Myocyte (in vitro differentiated cells): ENCODE measurements around the gene RNF175. TPM values are rescaled to one million over a fixed set of nuclear protein-coding genes. Genes with fewer than 3 reads are reported as not detected.

Experiments
- DNase-seq: peaks from one replicate; pipeline ENCODE4 v3.0.0-alpha.2; 2012; ENCODE audit warnings: low read depth
- total RNA-seq: library from RNA; depleted of rRNA; stranded (reverse); fragments of >200 nt; gene quantifications from 2 replicates; pipeline ENCODE4 v1.2.3, GENCODE V29; 2014

Gene RNF175
- total RNA-seq, 1 donor from 2014 or later, result not detected

GRCh38 chr4:153785910-153786721, 26.3 kb upstream of the RNF175 start:
- peak; percentile 47 for DNase-seq

- DNase-seq, result no peak
These were observed 24.4 kb upstream of the RNF175 start for GRCh38 chr4:153784166-153784699.

GRCh38 chr4:153782581-153782980, 22.8 kb upstream of the RNF175 start:
- DNase-seq, result no peak

GRCh38 chr4:153781717-153782416, 22.0 kb upstream of the RNF175 start:
- DNase-seq, result peak; percentile 36

GRCh38 chr4:153781280-153781679, 21.5 kb upstream of the RNF175 start:
- DNase-seq, result no peak

- DNase-seq, result no peak
These were observed 21.1 kb upstream of the RNF175 start for GRCh38 chr4:153780876-153781275.

- DNase-seq, result no peak
These were observed 20.4 kb upstream of the RNF175 start for GRCh38 chr4:153780221-153780620.

GRCh38 chr4:153778383-153778782, 18.6 kb upstream of the RNF175 start:
- DNase-seq, result no peak

GRCh38 chr4:153777421-153777820, 17.6 kb upstream of the RNF175 start:
- DNase-seq, result no peak

GRCh38 chr4:153776601-153777000, 16.8 kb upstream of the RNF175 start:
- no peak for DNase-seq

- DNase-seq, result no peak
These were observed 13.4 kb upstream of the RNF175 start for GRCh38 chr4:153773236-153773690.

GRCh38 chr4:153771046-153771445, 11.2 kb upstream of the RNF175 start:
- no peak for DNase-seq

- no peak for DNase-seq
These were observed 6.9 kb upstream of the RNF175 start for GRCh38 chr4:153766758-153767157.

- no peak for DNase-seq
These were observed 6.1 kb upstream of the RNF175 start for GRCh38 chr4:153765894-153766293.

GRCh38 chr4:153764601-153765368, 5.0 kb upstream of the RNF175 start:
- DNase-seq, result peak; percentile 45

GRCh38 chr4:153763404-153763803, 3.6 kb upstream of the RNF175 start:
- DNase-seq, result no peak

GRCh38 chr4:153758688-153759406, 977 bp downstream of the RNF175 start:
- DNase-seq, result no peak

GRCh38 chr4:153758136-153758535, 1.7 kb downstream of the RNF175 start:
- no peak for DNase-seq

GRCh38 chr4:153757407-153757806, 2.4 kb downstream of the RNF175 start:
- DNase-seq, result no peak

GRCh38 chr4:153755186-153755585, 4.6 kb downstream of the RNF175 start:
- DNase-seq, result no peak
